Lower leg skin (tissue), 4 donors: ENCODE measurements around the gene HES1. TPM values are rescaled to one million over a fixed set of nuclear protein-coding genes. Genes with fewer than 3 reads are reported as not detected.

Experiments
- DNase-seq, 2 donors: peaks; one replicate each; pipeline ENCODE4 v3.0.0-alpha.2; 2019; ENCODE audit warnings: low spot score in 2 of 2
- H3K4me3 ChIP-seq: fragments of 200-600 bp; sonication (generic); 2 replicates; pipeline ENCODE4 v1.5.1; 2017; ENCODE audit warnings: mild to moderate bottlenecking, low read depth; ENCODE audit not compliant: poor library complexity, severe bottlenecking
- POLR2A ChIP-seq, 2 donors: fragments of 450-650 bp; IDR thresholded peaks; one replicate each; pipeline ENCODE4 v1.6.1; 2016 to 2017; ENCODE audit warnings: antibody characterized with exemption in 2 of 2, mild to moderate bottlenecking in 1 of 2, moderate library complexity in 1 of 2
- WGBS, 2 donors: methylation state at CpG; one replicate each; pipeline ENCODE4 v1.1.5; 2018; 5-methylcytosine and 5-hydroxymethylcytosine counted together
- intact Hi-C: fragments of 100-400 bp; cut with DNase I; formaldehyde crosslinking; loops from one replicate; pipeline ENCODE4 v1.15.0; 2023; ENCODE audit warnings: low total_unique reads
- total RNA-seq, 4 donors: library from RNA; depleted of rRNA; stranded (reverse); fragments of >200 nt; gene quantifications; one replicate each; pipeline ENCODE4 v1.1.0, GENCODE V29; 2016
- TF ChIP-seq, protein P1 (sequence below), 3 donors: fragments of 450-650 bp; IDR thresholded peaks; one replicate each; pipeline ENCODE4 v1.5.1; 2016; ENCODE audit warnings: antibody characterized with exemption in 3 of 3, mild to moderate bottlenecking in 3 of 3, moderate library complexity in 2 of 3

Gene HES1
- total RNA-seq, 4 donors from 2014 or later: 145 to 366 (median 315) TPM

DNA sequence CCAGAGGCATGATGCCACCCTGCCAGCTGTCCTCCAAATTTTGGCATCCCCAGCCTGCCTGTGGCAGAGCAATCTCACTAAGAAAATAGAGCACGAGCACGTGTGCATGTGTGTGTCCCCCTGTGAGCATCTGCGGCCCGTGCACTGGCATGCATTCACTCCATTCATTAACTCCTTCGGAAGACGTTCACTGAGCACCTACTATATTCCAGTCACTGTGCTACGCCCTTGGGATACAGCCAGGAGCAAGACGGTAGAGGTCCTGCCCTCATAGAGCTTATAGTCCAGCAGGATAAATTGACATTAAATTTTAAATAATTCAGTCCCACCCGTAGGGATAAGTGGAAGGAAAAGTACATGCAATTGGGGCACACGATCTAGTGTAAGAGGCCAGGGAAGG lies 40.0 kb upstream of the HES1 start:
- intact Hi-C loops: no loop called here
- no peak overlapping the region for H3K4me3 ChIP-seq
- TF ChIP-seq POLR2A (IDR thresholded peaks at IDR 0.05): no peak
- TF ChIP-seq, protein P1, sequence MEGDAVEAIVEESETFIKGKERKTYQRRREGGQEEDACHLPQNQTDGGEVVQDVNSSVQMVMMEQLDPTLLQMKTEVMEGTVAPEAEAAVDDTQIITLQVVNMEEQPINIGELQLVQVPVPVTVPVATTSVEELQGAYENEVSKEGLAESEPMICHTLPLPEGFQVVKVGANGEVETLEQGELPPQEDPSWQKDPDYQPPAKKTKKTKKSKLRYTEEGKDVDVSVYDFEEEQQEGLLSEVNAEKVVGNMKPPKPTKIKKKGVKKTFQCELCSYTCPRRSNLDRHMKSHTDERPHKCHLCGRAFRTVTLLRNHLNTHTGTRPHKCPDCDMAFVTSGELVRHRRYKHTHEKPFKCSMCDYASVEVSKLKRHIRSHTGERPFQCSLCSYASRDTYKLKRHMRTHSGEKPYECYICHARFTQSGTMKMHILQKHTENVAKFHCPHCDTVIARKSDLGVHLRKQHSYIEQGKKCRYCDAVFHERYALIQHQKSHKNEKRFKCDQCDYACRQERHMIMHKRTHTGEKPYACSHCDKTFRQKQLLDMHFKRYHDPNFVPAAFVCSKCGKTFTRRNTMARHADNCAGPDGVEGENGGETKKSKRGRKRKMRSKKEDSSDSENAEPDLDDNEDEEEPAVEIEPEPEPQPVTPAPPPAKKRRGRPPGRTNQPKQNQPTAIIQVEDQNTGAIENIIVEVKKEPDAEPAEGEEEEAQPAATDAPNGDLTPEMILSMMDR (IDR thresholded peaks at IDR 0.05): no peak
- DNase-seq: no peak
- 95 to 96% methylated on average over 10 of the region's 10 CpGs for WGBS, 2 donors

DNA sequence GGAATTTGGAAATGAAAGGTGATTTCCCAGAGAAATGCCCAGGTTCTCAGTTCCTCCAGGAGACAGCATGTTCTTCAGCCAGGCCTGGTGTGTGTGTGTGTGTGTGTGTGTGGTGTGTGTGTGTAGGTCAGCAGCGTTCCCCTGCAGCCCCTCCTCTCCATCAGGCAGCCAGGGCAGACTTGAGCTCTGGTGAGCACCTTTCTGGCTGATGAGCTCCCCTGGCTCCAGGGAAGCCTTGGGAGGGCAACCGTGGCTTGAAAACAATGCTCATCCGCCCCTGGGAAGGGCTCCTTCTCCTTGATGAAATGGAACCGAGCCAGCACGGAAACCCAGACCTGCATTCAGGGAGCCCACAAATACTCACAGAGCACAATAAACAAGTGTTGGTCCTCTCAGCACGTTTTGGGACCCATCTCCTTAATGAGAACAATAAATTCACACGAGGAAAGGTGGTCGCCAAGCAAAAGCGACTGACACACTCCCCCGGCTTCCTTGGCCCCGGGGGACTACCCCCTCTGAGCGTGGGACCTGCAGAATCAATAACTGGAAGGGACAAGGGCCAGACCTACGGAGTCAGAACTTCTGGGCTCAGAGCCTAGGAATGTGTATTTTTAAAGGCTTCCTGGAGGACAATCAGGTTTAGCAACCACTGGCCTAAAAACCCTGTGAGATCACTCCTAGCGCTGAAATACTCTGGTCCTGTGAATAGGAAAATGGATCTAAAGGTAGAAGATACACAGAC lies 38.6 kb upstream of the HES1 start:
- no peak for TF ChIP-seq POLR2A (IDR thresholded peaks at IDR 0.05)
- TF ChIP-seq, protein P1 (IDR thresholded peaks at IDR 0.05): no peak
- intact Hi-C loops: no loop called here
- no peak for DNase-seq
- H3K4me3 ChIP-seq: no peak overlapping the region
- WGBS, 2 donors: 62 to 66% methylated on average over 14 of the region's 14 CpGs

DNA sequence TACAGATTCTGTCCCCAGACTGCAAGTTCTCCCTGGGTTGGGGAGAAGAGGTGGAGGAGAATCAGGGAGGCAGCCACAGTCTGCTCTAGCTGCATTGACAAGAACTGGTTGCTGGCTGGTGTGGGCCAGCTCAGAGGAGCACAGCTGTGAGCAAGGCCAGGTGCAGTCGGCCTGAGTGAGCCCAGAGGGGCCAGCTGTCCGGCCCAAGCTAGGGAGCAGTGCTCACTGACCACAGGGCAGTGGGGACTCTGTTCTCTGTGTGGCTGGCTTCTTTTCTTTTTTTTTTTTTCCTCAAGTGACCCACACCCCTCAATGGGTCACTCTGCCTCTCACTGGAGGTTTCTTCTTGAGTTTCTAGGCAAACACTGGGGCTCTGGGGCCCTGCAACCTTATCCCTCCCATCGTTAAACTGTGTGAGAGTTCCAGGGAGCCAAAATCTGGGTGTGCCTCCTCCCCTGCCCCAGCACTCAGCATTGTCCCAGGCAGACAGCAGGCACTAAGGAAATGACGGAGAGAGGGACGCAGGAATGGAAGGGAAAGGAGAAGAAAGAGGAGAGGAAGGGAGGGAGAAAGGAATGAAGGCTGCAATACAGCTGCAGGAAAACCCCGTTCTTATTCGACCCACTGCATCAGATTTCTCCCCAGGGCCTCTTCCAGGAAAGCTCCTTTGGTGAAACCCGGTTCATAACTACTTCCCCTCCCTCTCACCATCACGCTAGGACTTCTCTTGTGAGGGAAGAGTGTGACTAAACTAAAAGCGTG lies 37.7 kb upstream of the HES1 start:
- DNase-seq: no peak
- 48 to 60% methylated on average over 10 of the region's 10 CpGs for WGBS, 2 donors
- TF ChIP-seq, protein P1 (IDR thresholded peaks at IDR 0.05): no peak
- TF ChIP-seq POLR2A (IDR thresholded peaks at IDR 0.05): no peak
- no peak overlapping the region for H3K4me3 ChIP-seq
- intact Hi-C loops: no loop called here

DNA sequence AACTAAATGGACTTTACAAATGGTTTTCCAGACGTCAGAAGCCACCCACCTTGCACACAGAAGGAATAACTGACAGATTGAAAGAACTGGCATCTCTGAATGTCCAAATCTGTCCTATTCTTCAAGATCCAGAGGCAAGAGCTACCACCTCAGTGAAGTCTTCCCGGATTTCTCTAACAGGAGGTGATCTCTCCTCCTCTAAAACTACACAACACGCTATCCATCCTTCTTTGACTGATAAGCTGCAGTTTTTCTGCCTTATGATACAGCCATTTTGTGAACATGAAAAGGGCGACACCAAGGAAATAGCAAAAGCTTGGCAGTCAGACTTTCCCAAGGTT lies 37.1 kb upstream of the HES1 start:
- no peak for DNase-seq
- TF ChIP-seq, protein P1 (IDR thresholded peaks at IDR 0.05): no peak
- no peak for TF ChIP-seq POLR2A (IDR thresholded peaks at IDR 0.05)
- H3K4me3 ChIP-seq: no peak overlapping the region
- WGBS, 2 donors: 85 to 89% methylated on average over 4 of the region's 4 CpGs
- intact Hi-C loops: no loop called here

DNA sequence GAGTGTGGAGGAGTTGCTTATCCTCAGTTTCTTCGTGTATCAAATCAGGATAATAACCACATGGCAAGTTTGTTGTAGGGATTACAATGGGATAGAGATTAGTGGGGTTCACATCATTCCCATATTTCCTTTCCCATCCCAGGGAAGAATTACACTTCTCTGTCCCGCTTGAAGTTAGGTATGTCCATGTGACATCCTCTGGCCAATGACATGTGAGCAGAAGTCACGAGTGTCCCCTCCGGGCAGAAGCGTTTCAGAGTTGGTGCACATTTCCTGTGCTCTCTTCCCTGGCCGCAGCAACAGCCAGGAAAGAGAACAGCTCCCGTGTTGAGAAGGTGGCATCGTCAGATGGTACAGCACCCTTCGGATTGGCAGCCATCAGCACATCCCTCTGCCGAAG lies 36.7 kb upstream of the HES1 start:
- 58 to 74% methylated on average over 10 of the region's 10 CpGs for WGBS, 2 donors

More for the DNA sequence above, 36.7 kb upstream of the HES1 start:
- H3K4me3 ChIP-seq: no peak overlapping the region
- no peak for DNase-seq
- intact Hi-C loops: no loop called here
- TF ChIP-seq, protein P1 (IDR thresholded peaks at IDR 0.05): no peak
- TF ChIP-seq POLR2A (IDR thresholded peaks at IDR 0.05): no peak
